Thyroid gland (tissue), 4 donors: ENCODE measurements around the gene LRIG1. TPM values are rescaled to one million over a fixed set of nuclear protein-coding genes. Genes with fewer than 3 reads are reported as not detected.

Experiments used
- DNase-seq, 2 donors: peaks; one replicate each; pipeline ENCODE4 v3.0.0-alpha.2; 2019
- H3K27ac ChIP-seq, 3 donors: fragments of 200-600 bp; sonication (generic); 1 replicate in 2 of 3; 2 replicates in 1 of 3; pipeline ENCODE4 v1.5.1; 2016 to 2019; ENCODE audit warnings: mild to moderate bottlenecking in 1 of 3, moderate library complexity in 1 of 3
- H3K27me3 ChIP-seq: fragments of 200-600 bp; sonication (generic); one replicate; pipeline ENCODE4 v1.5.1; 2019
- H3K36me3 ChIP-seq, 2 donors: fragments of 200-600 bp; sonication (generic); one replicate each; pipeline ENCODE4 v1.5.1; 2016 to 2019
- H3K4me1 ChIP-seq, 2 donors: fragments of 200-600 bp; sonication (generic); one replicate each; pipeline ENCODE4 v1.5.1; 2017 to 2019
- H3K4me3 ChIP-seq, 3 donors: fragments of 200-600 bp; sonication (generic); replicated peaks in 1 of 3; 1 replicate in 2 of 3; 2 replicates in 1 of 3; pipeline ENCODE4 v1.5.1; 2016; ENCODE audit warnings: mild to moderate bottlenecking in 1 of 3
- H3K9me3 ChIP-seq: fragments of 200-600 bp; sonication (generic); one replicate; pipeline ENCODE4 v1.5.1; 2017
- POLR2A ChIP-seq, 2 donors: fragments of 450-650 bp; IDR thresholded peaks; one replicate each; pipeline ENCODE4 v1.6.1; 2017; ENCODE audit warnings: antibody characterized with exemption in 2 of 2, mild to moderate bottlenecking in 2 of 2, moderate library complexity in 1 of 2
- WGBS, 2 donors: methylation state at CpG; one replicate each; pipeline ENCODE4 v1.1.5; 2017; 5-methylcytosine and 5-hydroxymethylcytosine counted together
- intact Hi-C: fragments of 100-400 bp; cut with DNase I; formaldehyde crosslinking; loops from one replicate; pipeline ENCODE4 v1.15.1; 2023
- total RNA-seq, 4 donors: library from RNA; depleted of rRNA; stranded (reverse); fragments of >200 nt; gene quantifications; one replicate each; pipeline ENCODE4 v1.2.3, GENCODE V29; 2016
- TF ChIP-seq, protein P1 (sequence below), 6 experiments: fragments of 200-600 bp in 3 of 6; fragments of 450-650 bp in 3 of 6; sonication (generic) in 3 of 6; IDR thresholded peaks; one replicate each; pipeline ENCODE4 v1.5.1; 2016 to 2019; ENCODE audit warnings: antibody characterized with exemption in 6 of 6, mild to moderate bottlenecking in 2 of 6, inconsistent platforms in 1 of 6, moderate library complexity in 1 of 6

The LRIG1 gene
- total RNA-seq, 4 donors from 2014 or later = 45.8 to 69.7 (median 61.7) TPM

DNA sequence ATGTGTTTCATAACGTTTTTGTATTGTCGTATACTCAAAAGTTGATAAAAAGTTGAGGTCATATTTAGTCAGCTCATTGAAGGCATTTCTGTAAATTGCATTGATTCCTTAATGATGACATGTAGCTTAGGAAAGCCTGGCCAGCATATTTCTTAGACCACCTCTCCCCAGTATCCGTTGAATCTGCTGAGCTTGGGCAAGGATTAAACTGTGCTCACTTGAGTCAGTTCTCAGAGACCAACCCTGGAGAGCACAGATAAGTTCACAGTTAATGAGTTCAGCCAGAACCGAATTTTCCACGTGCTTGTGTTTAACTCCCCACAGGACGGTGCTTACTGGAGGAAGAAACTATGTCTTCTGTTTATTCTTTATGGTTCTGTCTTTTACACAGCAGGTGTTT is 147.3 kb downstream of the LRIG1 start:
- intact Hi-C loops = no loop called here
- no peak for DNase-seq
- TF ChIP-seq, protein P1, sequence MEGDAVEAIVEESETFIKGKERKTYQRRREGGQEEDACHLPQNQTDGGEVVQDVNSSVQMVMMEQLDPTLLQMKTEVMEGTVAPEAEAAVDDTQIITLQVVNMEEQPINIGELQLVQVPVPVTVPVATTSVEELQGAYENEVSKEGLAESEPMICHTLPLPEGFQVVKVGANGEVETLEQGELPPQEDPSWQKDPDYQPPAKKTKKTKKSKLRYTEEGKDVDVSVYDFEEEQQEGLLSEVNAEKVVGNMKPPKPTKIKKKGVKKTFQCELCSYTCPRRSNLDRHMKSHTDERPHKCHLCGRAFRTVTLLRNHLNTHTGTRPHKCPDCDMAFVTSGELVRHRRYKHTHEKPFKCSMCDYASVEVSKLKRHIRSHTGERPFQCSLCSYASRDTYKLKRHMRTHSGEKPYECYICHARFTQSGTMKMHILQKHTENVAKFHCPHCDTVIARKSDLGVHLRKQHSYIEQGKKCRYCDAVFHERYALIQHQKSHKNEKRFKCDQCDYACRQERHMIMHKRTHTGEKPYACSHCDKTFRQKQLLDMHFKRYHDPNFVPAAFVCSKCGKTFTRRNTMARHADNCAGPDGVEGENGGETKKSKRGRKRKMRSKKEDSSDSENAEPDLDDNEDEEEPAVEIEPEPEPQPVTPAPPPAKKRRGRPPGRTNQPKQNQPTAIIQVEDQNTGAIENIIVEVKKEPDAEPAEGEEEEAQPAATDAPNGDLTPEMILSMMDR (IDR thresholded peaks at IDR 0.05) = no peak
- TF ChIP-seq POLR2A (IDR thresholded peaks at IDR 0.05) = no peak
- Histone ChIP-seq H3K36me3 (no peaks in the 10 kb centered on the region), H3K27me3 (no peaks in the 10 kb centered on the region), H3K4me3 (no peak overlapping the region), H3K4me1 (no peaks in the 10 kb centered on the region), H3K27ac (no peak overlapping the region), H3K9me3 (no peaks in the 10 kb centered on the region)
- WGBS, 2 donors = 52 to 58% methylated on average over 6 of the region's 6 CpGs

DNA sequence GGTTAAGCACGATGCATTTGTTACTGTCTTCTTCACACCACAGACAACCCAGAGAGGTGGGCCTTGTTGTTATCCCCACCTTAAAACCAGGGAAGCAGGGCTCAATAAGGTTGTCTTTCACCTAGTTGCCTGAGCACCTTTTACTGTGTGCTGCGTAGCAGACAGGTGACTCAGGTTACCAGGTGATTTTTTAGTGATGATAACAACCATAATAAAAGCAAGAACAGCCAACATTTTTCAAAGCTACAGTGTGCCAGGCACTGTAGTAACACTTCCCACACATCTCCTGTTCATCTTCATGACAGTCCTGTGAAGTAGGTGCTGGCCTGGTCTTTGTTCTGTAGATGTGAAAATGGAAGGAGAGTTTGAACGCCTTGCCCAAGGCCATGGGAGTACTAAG is 147.8 kb downstream of the LRIG1 start:
- WGBS, 2 donors = 98 to 99% methylated on average over 3 of the region's 3 CpGs
- H3K4me3 ChIP-seq = no peak overlapping the region
- TF ChIP-seq, protein P1 (IDR thresholded peaks at IDR 0.05) = no peak
- TF ChIP-seq POLR2A (IDR thresholded peaks at IDR 0.05) = no peak
- DNase-seq = no peak
- H3K27me3 ChIP-seq = no peaks in the 10 kb centered on the region
- H3K36me3 ChIP-seq = no peaks in the 10 kb centered on the region
- H3K9me3 ChIP-seq = no peaks in the 10 kb centered on the region
- no peak overlapping the region for H3K27ac ChIP-seq
- intact Hi-C loops = no loop called here
- H3K4me1 ChIP-seq = no peaks in the 10 kb centered on the region

DNA sequence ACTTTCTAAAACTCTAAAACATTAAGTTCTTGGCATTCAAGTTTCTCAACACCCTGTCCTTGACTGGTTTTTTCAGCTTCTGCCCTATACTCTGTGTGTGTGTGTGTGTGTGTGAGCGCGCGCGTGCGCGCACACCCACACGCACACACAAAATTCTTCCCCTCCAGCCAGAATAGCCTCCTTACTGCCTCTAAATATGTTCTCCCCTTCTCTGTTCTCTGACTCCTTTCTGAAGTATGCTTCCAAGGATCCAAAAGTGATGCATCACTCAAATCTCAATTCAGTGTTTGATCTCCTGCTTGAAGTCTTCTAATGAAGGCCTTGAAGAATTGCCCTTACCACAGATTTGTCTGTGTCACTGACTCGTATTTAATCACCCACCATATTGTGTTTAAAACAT is 150.2 kb downstream of the LRIG1 start:
- no peak for DNase-seq
- Histone ChIP-seq H3K9me3 (no peaks in the 10 kb centered on the region), H3K4me3 (no peak overlapping the region), H3K36me3 (no peaks in the 10 kb centered on the region), H3K27me3 (no peaks in the 10 kb centered on the region), H3K4me1 (no peaks in the 10 kb centered on the region), H3K27ac (no peak overlapping the region)
- 97 to 99% methylated on average over 8 of the region's 8 CpGs for WGBS, 2 donors
- intact Hi-C loops = no loop called here
- no peak for TF ChIP-seq POLR2A (IDR thresholded peaks at IDR 0.05)
- TF ChIP-seq, protein P1 (IDR thresholded peaks at IDR 0.05) = no peak

DNA sequence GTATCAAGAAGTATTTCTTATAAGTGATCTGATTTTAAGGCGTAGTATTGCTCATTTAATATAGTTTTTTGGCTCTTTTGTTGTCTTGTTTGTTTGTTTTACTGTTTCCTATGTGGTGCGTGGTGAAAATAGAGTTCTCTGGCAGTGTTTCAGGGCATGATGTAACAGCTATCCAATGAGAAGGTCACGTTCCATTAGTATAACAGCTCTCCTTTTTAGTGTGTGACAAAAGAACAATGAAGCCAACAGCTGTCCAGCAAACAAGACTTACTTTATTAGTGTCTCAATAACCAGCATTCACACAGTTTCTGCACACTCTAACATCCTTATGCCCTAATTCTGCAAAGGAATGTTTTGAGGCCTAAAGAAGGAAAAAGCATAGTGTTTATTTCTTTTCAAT is 152.1 kb downstream of the LRIG1 start:
- H3K4me3 ChIP-seq = no peak overlapping the region
- no peaks in the 10 kb centered on the region for H3K4me1 ChIP-seq
- no peak overlapping the region for H3K27ac ChIP-seq
- no peak for TF ChIP-seq POLR2A (IDR thresholded peaks at IDR 0.05)
- TF ChIP-seq, protein P1 (IDR thresholded peaks at IDR 0.05) = no peak
- H3K9me3 ChIP-seq = no peaks in the 10 kb centered on the region
- WGBS, 2 donors = 78 to 80% methylated on average over 3 of the region's 3 CpGs
- intact Hi-C loops = no loop called here
- no peaks in the 10 kb centered on the region for H3K36me3 ChIP-seq
- no peak for DNase-seq
- no peaks in the 10 kb centered on the region for H3K27me3 ChIP-seq

DNA sequence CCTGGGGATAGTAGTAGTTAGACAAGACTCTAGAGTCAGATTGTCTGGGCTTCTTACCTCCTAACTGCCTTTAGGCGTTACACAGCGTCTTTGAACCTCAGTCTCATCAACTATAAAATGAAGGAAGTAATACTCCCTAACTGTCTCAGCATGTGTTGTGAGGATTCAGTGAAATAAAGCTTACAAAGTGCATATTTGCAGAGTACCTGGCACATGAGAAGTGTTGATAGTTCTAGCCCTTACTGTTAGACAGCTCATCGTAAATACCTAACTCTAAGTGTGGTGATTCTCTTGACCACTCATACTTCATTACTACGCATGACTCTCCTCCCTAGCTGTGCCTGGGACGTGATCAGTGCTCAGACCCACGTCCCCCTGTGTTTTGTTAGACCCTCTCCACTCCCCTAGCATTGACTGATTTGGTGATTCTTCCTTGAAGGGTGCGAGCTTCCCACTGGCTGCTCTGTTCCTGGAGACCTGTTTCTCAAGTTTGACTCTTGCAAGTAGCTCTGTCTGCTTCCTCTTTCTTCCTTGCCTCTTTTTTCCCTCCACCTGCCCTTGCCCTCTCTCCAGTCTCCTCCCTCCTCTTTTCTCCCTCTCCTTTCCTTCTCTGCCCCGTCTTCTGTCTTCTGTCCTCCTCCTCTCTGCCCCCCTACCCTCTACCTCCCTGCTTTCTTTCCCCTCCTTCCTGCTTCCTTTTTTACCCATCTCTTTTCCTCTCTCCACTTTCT is 155.8 kb downstream of the LRIG1 start:
- intact Hi-C loops = no loop called here
- 81 to 84% methylated on average over 8 of the region's 8 CpGs for WGBS, 2 donors
- Histone ChIP-seq H3K9me3 (no peaks in the 10 kb centered on the region), H3K4me3 (no peak overlapping the region), H3K4me1 (no peaks in the 10 kb centered on the region), H3K27ac (no peak overlapping the region), H3K27me3 (no peaks in the 10 kb centered on the region), H3K36me3 (no peaks in the 10 kb centered on the region)
- TF ChIP-seq, protein P1 (IDR thresholded peaks at IDR 0.05) = no peak
- DNase-seq = no peak
